Ovary (tissue), 9 donors: Measurements from ENCODE around the gene DENND1A. TPM values are rescaled to one million over a fixed set of nuclear protein-coding genes. Genes with fewer than 3 reads are reported as not detected.

Experiments
- DNase-seq, 5 donors: peaks; one replicate each; pipeline ENCODE4 v3.0.0-alpha.2; 2019 to 2020
- H3K27ac ChIP-seq, 2 donors: fragments of 200-600 bp; one replicate each; pipeline versions ENCODE4 v1.5.1 to v1.8.0; 2019 to 2022
- H3K27me3 ChIP-seq: fragments of 200-600 bp; one replicate; pipeline ENCODE4 v1.8.0; 2022
- H3K36me3 ChIP-seq: fragments of 200-600 bp; sonication (generic); one replicate; pipeline ENCODE4 v1.5.1; 2019
- H3K4me1 ChIP-seq: one replicate; pipeline ENCODE4 v1.8.1; 2013; ENCODE audit warnings: mild to moderate bottlenecking, moderate library complexity; ENCODE audit not compliant: insufficient read depth
- H3K4me3 ChIP-seq: fragments of 200-600 bp; sonication (generic); one replicate; pipeline ENCODE4 v1.5.1; 2017
- H3K9me3 ChIP-seq, 2 donors: fragments of 200-600 bp in 1 of 2; sonication (generic) in 1 of 2; one replicate each; pipeline versions ENCODE4 v1.5.1 to v1.8.1; 2013 to 2019; ENCODE audit warnings: mild to moderate bottlenecking in 1 of 2, moderate library complexity in 1 of 2
- EP300 ChIP-seq: sonication (generic); formaldehyde crosslinking; IDR thresholded peaks from one replicate; pipeline ENCODE4 v1.6.1; 2017; ENCODE audit warnings: antibody characterized with exemption
- POLR2A ChIP-seq: fragments of 450-650 bp; IDR thresholded peaks from one replicate; pipeline ENCODE4 v1.6.1; 2017; ENCODE audit warnings: antibody characterized with exemption, mild to moderate bottlenecking, moderate library complexity
- WGBS, 3 donors: extraction: QIAGEN DNeasy Blood & Tissue Kit in 1 of 3; methylation state at CpG; one replicate each; pipeline versions ENCODE4 v1.1.5 to v1.1.7; 2013 to 2017; 5-methylcytosine and 5-hydroxymethylcytosine counted together
- intact Hi-C, 4 donors: fragments of 100-400 bp; cut with DNase I; formaldehyde crosslinking; loops; one replicate each; pipeline versions ENCODE4 v1.11.0 to v1.15.1; 2022 to 2023
- polyA plus RNA-seq, 2 donors: library from polyadenylated mRNA; stranded (reverse); fragments of 200-250 nt in 1 of 2; fragments of 350-450 nt in 1 of 2; fragmentation: Illumina TruSeq in 1 of 2; extraction: RNeasy Lipid Tissue Mini Kit (QIAGEN cat#74804) in 1 of 2; gene quantifications; one replicate each; pipeline ENCODE4 v1.2.3, GENCODE V29; 2013 to 2014
- total RNA-seq, 7 donors: library from RNA; depleted of rRNA in 2 of 7; stranded (reverse); fragments of >200 nt in 2 of 7; fragmentation: NEBNext Ultra II Directional in 3 of 7; extraction: Animal tissue kit (Norgen Biotek cat#: 25700) in 3 of 7; gene quantifications; one replicate each; pipeline versions ENCODE4 v1.1.0 to v1.2.4, GENCODE V29; 2016 to 2023
- TF ChIP-seq, protein P1 (sequence below), 3 donors: fragments of 450-650 bp in 2 of 3; fragments of 200-600 bp in 1 of 3; IDR thresholded peaks; one replicate each; pipeline versions ENCODE4 v1.5.1 to v1.8.0; 2016 to 2022; ENCODE audit warnings: antibody characterized with exemption in 3 of 3, mild to moderate bottlenecking in 1 of 3
- donor health status: DM: no; HTN: no; CAD: no; lungs with moderate emphysema.
- donor health status: DM: no; HTN: no; CAD: no.
- donor health status: Bipolar disorder and iron deficiency.
- donor health status: DM: yes; HTN: yes; CAD: no.
- donor health status: DM: no; HTN: no; CAD: no.
- donor health status: DM: yes; HTN: yes; CAD: no.

The DENND1A gene
- total and polyA plus RNA-seq, 9 donors, result 10.4 to 24.5 (median 17.1) TPM

DNA sequence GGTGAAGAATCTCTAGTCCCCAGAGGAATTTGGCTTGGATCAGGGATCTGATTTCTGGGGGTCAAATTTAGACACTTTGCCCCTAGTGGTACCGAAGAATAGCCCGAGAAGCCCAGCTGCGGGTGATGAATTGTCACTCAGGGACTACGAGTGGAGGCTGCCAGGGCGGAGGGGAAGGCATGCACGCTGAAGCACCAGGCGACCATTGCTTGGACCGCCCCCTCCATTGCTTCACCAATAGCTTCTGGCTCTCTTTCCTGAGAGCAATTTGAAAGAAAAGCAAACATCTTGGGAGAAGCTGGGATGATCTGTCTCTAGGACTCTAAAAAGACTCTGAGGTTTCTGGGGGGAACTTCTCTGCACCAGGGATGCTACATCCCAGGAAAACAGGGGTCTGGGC lies 436.3 kb downstream of the DENND1A start:
- no peak for DNase-seq
- no peak overlapping the region for H3K27ac ChIP-seq
- intact Hi-C loops, result no loop called here
- 77 to 84% (median 83%) methylated on average over 8 of the region's 8 CpGs for whole genome bisulfite sequencing, 3 donors
- no peaks in the 10 kb centered on the region for H3K4me1 ChIP-seq
- H3K36me3 ChIP-seq, result no peaks in the 10 kb centered on the region
- TF ChIP-seq, protein P1, sequence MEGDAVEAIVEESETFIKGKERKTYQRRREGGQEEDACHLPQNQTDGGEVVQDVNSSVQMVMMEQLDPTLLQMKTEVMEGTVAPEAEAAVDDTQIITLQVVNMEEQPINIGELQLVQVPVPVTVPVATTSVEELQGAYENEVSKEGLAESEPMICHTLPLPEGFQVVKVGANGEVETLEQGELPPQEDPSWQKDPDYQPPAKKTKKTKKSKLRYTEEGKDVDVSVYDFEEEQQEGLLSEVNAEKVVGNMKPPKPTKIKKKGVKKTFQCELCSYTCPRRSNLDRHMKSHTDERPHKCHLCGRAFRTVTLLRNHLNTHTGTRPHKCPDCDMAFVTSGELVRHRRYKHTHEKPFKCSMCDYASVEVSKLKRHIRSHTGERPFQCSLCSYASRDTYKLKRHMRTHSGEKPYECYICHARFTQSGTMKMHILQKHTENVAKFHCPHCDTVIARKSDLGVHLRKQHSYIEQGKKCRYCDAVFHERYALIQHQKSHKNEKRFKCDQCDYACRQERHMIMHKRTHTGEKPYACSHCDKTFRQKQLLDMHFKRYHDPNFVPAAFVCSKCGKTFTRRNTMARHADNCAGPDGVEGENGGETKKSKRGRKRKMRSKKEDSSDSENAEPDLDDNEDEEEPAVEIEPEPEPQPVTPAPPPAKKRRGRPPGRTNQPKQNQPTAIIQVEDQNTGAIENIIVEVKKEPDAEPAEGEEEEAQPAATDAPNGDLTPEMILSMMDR (IDR thresholded peaks at IDR 0.05), result no peak
- TF ChIP-seq EP300 (no peak), POLR2A (no peak)
- no peak overlapping the region for H3K4me3 ChIP-seq
- no peaks in the 10 kb centered on the region for H3K27me3 ChIP-seq
- no peaks in the 10 kb centered on the region for H3K9me3 ChIP-seq

DNA sequence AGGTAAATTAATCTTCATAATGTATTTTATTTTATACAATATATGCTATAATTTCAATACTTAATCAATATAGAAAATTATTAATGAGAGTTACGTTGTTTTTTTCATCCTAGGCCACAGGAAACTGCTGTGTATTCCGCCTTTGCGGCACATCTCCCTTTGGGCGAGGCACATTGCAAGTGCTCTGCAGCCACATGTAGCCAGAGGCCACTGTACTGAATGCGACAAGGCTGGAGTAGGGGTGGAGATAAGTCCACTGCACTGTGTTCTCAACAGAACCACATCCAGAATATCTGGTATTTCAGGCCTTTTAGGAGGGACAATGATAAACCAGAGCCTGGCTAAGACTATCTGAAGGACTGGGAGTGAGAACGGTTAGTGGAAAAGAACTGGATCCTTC lies 439.2 kb downstream of the DENND1A start:
- no peaks in the 10 kb centered on the region for H3K36me3 ChIP-seq
- no peak overlapping the region for H3K27ac ChIP-seq
- TF ChIP-seq, protein P1 (IDR thresholded peaks at IDR 0.05), result no peak
- TF ChIP-seq EP300, result no peak
- TF ChIP-seq POLR2A, result no peak
- no peaks in the 10 kb centered on the region for H3K9me3 ChIP-seq
- no peak overlapping the region for H3K4me3 ChIP-seq
- H3K27me3 ChIP-seq, result no peaks in the 10 kb centered on the region
- no peaks in the 10 kb centered on the region for H3K4me1 ChIP-seq
- intact Hi-C loops, result no loop called here
- DNase-seq, result no peak
- 94 to 97% (median 96%) methylated on average over 6 of the region's 6 CpGs for WGBS, 3 donors

DNA sequence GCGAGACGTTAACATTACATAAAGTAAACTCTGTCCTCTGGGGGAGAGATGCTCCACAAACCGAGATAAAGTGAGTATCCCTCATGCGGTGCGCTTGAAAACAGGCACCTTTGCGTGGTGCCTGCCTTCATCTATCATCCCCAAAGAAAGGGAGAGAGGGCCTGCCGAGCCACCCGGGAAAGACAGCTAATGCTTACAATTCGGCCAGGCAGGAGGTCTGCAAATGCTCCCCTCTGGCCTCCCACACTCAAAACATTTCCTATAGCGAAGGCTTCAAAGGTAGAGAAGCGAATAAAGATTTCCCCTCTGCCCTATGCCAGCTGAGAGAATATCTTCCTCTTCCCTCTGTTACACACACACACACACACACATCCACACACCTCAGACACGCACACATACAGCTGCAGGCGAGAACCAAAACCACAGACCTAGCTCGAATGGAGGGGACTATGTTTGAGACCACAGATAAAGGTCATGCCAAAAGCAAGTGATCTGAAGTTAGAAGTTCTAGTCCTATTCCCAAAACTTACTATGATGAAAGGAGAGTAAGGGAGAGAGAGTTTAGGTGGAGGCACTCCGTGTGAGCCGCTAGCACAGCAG lies 441.1 kb downstream of the DENND1A start:
- Histone ChIP-seq H3K9me3 (no peaks in the 10 kb centered on the region), H3K27ac (no peak overlapping the region), H3K27me3 (no peaks in the 10 kb centered on the region), H3K4me3 (no peak overlapping the region), H3K4me1 (no peaks in the 10 kb centered on the region), H3K36me3 (no peaks in the 10 kb centered on the region)
- TF ChIP-seq, protein P1 (IDR thresholded peaks at IDR 0.05), result no peak
- TF ChIP-seq POLR2A (no peak), EP300 (no peak)
- DNase-seq, result no peak
- intact Hi-C loops, result no loop called here
- 74% methylated on average over 16 of the region's 16 CpGs for WGBS, 3 donors

GRCh38 chr9:123487944-123488548 lies 441.9 kb downstream of the DENND1A start:
- no peaks in the 10 kb centered on the region for H3K9me3 ChIP-seq
- no peaks in the 10 kb centered on the region for H3K4me1 ChIP-seq
- H3K4me3 ChIP-seq, result no peak overlapping the region
- no peak for TF ChIP-seq POLR2A
- TF ChIP-seq EP300, result no peak
- TF ChIP-seq, protein P1 (IDR thresholded peaks at IDR 0.05), result no peak
- H3K36me3 ChIP-seq, result no peaks in the 10 kb centered on the region
- H3K27me3 ChIP-seq, result no peaks in the 10 kb centered on the region
- intact Hi-C loops, result no loop called here
- no peak for DNase-seq
- H3K27ac ChIP-seq, result no peak overlapping the region
- 91 to 95% (median 95%) methylated on average over 5 of the region's 5 CpGs for WGBS, 3 donors
